Heart left ventricle (tissue), 16 donors: ENCODE measurements around the gene ITGA3. TPM values are rescaled to one million over a fixed set of nuclear protein-coding genes. Genes with fewer than 3 reads are reported as not detected.

ENCODE experiments used
- ATAC-seq, 4 donors: fragments of 200-7000 bp; cut with Tn5 transposase; one replicate each; pipeline ENCODE4 v1.9.1; 2020 to 2022; ENCODE audit warnings: moderate library complexity in 4 of 4, mild to moderate bottlenecking in 3 of 4, moderate number of reproducible peaks in 1 of 4
- DNase-seq, 5 donors: peaks; one replicate each; pipeline ENCODE4 v3.0.0-alpha.2; 2020
- H3K27ac ChIP-seq, 12 donors: fragments of 200-600 bp; sonication (generic) in 4 of 12; one replicate each; pipeline versions ENCODE4 v1.5.0 to v1.8.0; 2016 to 2022; ENCODE audit warnings: mild to moderate bottlenecking in 2 of 12
- H3K27me3 ChIP-seq, 9 donors: fragments of 200-600 bp; sonication (generic) in 2 of 9; one replicate each; pipeline versions ENCODE4 v1.5.1 to v1.8.0; 2016 to 2022; ENCODE audit warnings: mild to moderate bottlenecking in 3 of 9
- H3K36me3 ChIP-seq, 9 donors: fragments of 200-600 bp; sonication (generic) in 2 of 9; one replicate each; pipeline versions ENCODE4 v1.5.0 to v1.8.0; 2018 to 2022; ENCODE audit warnings: mild to moderate bottlenecking in 2 of 9
- H3K4me1 ChIP-seq, 12 donors: fragments of 200-600 bp; sonication (generic) in 4 of 12; one replicate each; pipeline versions ENCODE4 v1.5.0 to v1.8.0; 2016 to 2022; ENCODE audit warnings: mild to moderate bottlenecking in 3 of 12
- H3K4me3 ChIP-seq, 12 donors: fragments of 200-600 bp; sonication (generic) in 4 of 12; one replicate each; pipeline versions ENCODE4 v1.5.0 to v1.8.0; 2017 to 2022; ENCODE audit warnings: mild to moderate bottlenecking in 9 of 12, moderate library complexity in 4 of 12
- H3K9me3 ChIP-seq, 12 donors: fragments of 200-600 bp; sonication (generic) in 4 of 12; one replicate each; pipeline versions ENCODE4 v1.5.0 to v1.8.0; 2016 to 2022; ENCODE audit warnings: mild to moderate bottlenecking in 1 of 12
- POLR2A ChIP-seq, 2 donors: fragments of 450-650 bp; IDR thresholded peaks; one replicate each; pipeline ENCODE4 v1.6.1; 2017; ENCODE audit warnings: antibody characterized with exemption in 2 of 2, mild to moderate bottlenecking in 2 of 2, moderate library complexity in 2 of 2
- WGBS, 4 donors: extraction: QIAGEN DNeasy Blood & Tissue Kit in 2 of 4; methylation state at CpG; one replicate each; pipeline versions ENCODE4 v1.1.5 to v1.1.7; 2013 to 2018; 5-methylcytosine and 5-hydroxymethylcytosine counted together
- intact Hi-C, 10 donors: fragments of 100-400 bp; cut with DNase I; formaldehyde crosslinking; loops; one replicate each; pipeline versions ENCODE4 v1.11.1 to v1.14.2; 2022
- polyA plus RNA-seq, 2 donors: library from polyadenylated mRNA; stranded (reverse); fragments of 200-250 nt; gene quantifications; one replicate each; pipeline ENCODE4 v1.2.3, GENCODE V29; 2013
- total RNA-seq, 9 donors: library from RNA; depleted of rRNA in 2 of 9; stranded (reverse); fragments of >200 nt in 2 of 9; fragmentation: NEBNext Ultra II Directional in 3 of 9; extraction: Animal tissue kit (Norgen Biotek cat#: 25700) in 3 of 9; gene quantifications; one replicate each; pipeline versions ENCODE4 v1.1.0 to v1.2.4, GENCODE V29; 2016 to 2023
- TF ChIP-seq, protein P1 (sequence below), 12 donors: fragments of 200-600 bp; sonication (generic) in 4 of 12; IDR thresholded peaks; one replicate each; pipeline versions ENCODE4 v1.5.0 to v1.8.0; 2018 to 2022; ENCODE audit warnings: antibody characterized with exemption in 12 of 12, mild to moderate bottlenecking in 5 of 12
- donor health status: ischemic (EF 13 %, LVEDD 7.1; RV severe dilation, severe dysfunction).
- donor health status: healthy with polysubstance abuse.
- donor health status: DM: no; HTN: yes; CAD: no.
- donor health status: DM: no; HTN: no; CAD: no.
- donor health status: ischemic (EF 25% LVEDD 6.9; RV normal size, moderate dysfunction).
- donor health status: ischemic (EF 25% LVEDD 5.7; RV mildly dilated, moderate dysfunction).
- donor health status: healthy.
- donor health status: DM: yes; HTN: yes; CAD: no.
- donor health status: ischemic (EF 35%, LVEDD 5.7; RV mildly dilated, moderate dysfunction).
- donor health status: nonischemic (EF 11% LVEDD 7.7; RV severe dilation, severe dysfunction).
- donor health status: DM: yes; HTN: yes; CAD: no.
- donor health status: PGD.
- donor health status: ischemic (EF 29% LVEDD 5.4; RV normal size, mild dysfunction).
- donor health status: nonischemic (EF 23%, LVEDD 6.1; RV moderate dilation, normal function).

ITGA3 gene
- total and polyA plus RNA-seq, 11 donors: 16.8 to 72.9 (median 23.6) TPM

DNA sequence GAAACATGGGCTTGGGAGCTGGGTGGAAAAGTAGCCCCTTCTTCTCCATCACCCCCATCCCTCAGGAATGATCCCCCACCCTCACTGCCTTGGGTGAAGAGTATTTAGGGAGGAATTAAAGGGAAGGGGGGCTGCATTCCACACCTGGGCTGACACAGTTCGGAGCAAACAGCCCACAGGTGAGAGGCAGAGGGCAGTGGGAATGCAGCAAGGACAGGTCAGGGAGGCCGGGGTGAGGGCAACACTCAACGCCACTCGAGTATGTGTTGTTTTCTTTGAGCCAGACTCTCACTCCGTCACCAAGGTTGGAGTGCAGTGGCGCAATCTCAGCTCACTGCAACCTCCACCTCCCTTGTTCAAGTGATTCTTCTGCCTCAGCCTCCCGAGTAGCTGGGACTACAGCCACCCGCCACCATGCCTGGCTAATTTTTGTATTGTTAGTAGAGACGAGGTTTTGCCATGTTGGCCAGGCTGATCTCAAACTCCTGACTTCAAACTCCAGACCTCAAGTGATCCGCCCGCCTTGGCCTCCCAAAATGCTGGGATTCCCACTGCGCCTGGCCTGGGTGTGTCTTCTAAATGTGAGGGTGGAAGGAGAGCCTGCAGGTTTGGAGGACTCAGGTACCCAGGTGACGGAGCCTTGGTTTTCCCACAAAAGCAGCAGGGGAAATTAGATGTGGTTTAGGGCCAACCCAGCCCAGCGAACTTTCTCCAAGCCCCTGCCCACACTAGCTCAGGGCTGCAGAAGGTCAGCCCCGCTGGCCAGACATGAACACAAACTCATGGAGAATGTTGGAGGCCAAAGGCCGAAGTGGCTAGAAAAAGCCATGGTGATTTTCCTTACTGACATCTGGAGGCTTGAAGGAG lies 21.2 kb upstream of the ITGA3 start:
- H3K4me1 ChIP-seq: peaks cover 0 to 12% (median 0%) of the 10 kb centered on the region in 12 donors
- intact Hi-C loops: loop anchor here in 2 of 10 donors (5.0 to 10.0 kb wide), 2 partner anchors 38 to 260 kb away; no protein-coding TSS in a partner anchor
- no peaks in the 10 kb centered on the region for H3K9me3 ChIP-seq
- ATAC-seq (no peak), DNase-seq (no peak)
- TF ChIP-seq POLR2A (IDR thresholded peaks at IDR 0.05): no peak
- TF ChIP-seq, protein P1, sequence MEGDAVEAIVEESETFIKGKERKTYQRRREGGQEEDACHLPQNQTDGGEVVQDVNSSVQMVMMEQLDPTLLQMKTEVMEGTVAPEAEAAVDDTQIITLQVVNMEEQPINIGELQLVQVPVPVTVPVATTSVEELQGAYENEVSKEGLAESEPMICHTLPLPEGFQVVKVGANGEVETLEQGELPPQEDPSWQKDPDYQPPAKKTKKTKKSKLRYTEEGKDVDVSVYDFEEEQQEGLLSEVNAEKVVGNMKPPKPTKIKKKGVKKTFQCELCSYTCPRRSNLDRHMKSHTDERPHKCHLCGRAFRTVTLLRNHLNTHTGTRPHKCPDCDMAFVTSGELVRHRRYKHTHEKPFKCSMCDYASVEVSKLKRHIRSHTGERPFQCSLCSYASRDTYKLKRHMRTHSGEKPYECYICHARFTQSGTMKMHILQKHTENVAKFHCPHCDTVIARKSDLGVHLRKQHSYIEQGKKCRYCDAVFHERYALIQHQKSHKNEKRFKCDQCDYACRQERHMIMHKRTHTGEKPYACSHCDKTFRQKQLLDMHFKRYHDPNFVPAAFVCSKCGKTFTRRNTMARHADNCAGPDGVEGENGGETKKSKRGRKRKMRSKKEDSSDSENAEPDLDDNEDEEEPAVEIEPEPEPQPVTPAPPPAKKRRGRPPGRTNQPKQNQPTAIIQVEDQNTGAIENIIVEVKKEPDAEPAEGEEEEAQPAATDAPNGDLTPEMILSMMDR (IDR thresholded peaks at IDR 0.05): no peak
- WGBS, 4 donors: 87 to 88% (median 88%) methylated on average over 16 of the region's 16 CpGs
- no peaks in the 10 kb centered on the region for H3K36me3 ChIP-seq
- H3K27ac ChIP-seq: peak overlapping the region in 1 of 12 donors; percentile 11
- no peaks in the 10 kb centered on the region for H3K27me3 ChIP-seq
- H3K4me3 ChIP-seq: no peak overlapping the region

GRCh38 chr17:50035421-50035879 lies 20.5 kb upstream of the ITGA3 start:
- intact Hi-C loops: loop anchor here in 1 of 10 donors (10.0 kb wide), 1 partner anchor 259 kb away; no protein-coding TSS in a partner anchor
- Histone ChIP-seq H3K36me3 (no peaks in the 10 kb centered on the region), H3K27ac (peak overlapping the region in 1 of 12 donors; percentile 11), H3K4me1 (peaks cover 0 to 12% (median 0%) of the 10 kb centered on the region in 12 donors), H3K4me3 (no peak overlapping the region), H3K9me3 (no peaks in the 10 kb centered on the region), H3K27me3 (no peaks in the 10 kb centered on the region)
- DNase-seq (no peak), ATAC-seq (no peak)
- TF ChIP-seq POLR2A (IDR thresholded peaks at IDR 0.05): no peak
- TF ChIP-seq, protein P1 (IDR thresholded peaks at IDR 0.05): no peak
- WGBS, 4 donors: 80 to 90% (median 89%) methylated on average over 2 to 5 of the region's 5 CpGs

DNA sequence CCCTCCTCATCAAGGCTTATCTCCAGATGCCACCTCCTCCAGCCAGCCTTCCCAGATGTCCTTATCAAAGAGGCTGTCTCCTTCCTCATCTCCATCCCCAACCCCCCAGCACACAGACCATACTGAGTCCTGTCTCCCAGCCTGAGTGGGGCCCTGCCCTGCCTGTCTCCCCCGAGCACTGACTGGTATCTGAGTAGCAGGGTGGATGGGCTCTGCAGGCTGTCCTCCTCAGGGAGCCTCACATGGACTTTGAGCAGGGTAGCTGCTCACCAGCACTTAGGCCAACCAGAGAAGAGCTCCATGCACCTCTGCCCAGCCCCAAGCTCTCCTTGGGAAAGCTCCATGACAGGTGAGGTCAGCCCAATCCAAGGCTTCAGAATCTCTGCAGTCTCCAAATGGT lies 20.0 kb upstream of the ITGA3 start:
- H3K27ac ChIP-seq: peak overlapping the region in 1 of 12 donors; percentile 11
- H3K4me1 ChIP-seq: peaks cover 0 to 12% (median 0%) of the 10 kb centered on the region in 12 donors
- H3K9me3 ChIP-seq: no peaks in the 10 kb centered on the region
- TF ChIP-seq, protein P1 (IDR thresholded peaks at IDR 0.05): no peak
- no peak for TF ChIP-seq POLR2A (IDR thresholded peaks at IDR 0.05)
- WGBS, 4 donors: 96 to 100% (median 99%) methylated on average over 1 of the region's 1 CpG
- no peaks in the 10 kb centered on the region for H3K36me3 ChIP-seq
- DNase-seq: no peak
- no peaks in the 10 kb centered on the region for H3K27me3 ChIP-seq
- H3K4me3 ChIP-seq: no peak overlapping the region
- intact Hi-C loops: loop anchor here in 1 of 10 donors (10.0 kb wide), 1 partner anchor 259 kb away; no protein-coding TSS in a partner anchor
- ATAC-seq: no peak
